Astrocyte of the cerebellum (primary cell): ENCODE data around the gene ABCA1.
"Not testable (repeated sequence)": the region's sequence is repeated elsewhere in the genome, so short reads cannot be mapped to it uniquely, and the experiment has no call there.

Source experiments
- DNase-seq: peaks from one replicate; pipeline ENCODE4 v3.0.0-alpha.2; 2011; ENCODE audit warnings: low read depth
- H3K4me3 ChIP-seq: 2 replicates; pipeline ENCODE4 v1.5.1; 2011; ENCODE audit warnings: mild to moderate bottlenecking, low read depth, low read length, moderate library complexity
- CTCF ChIP-seq: IDR thresholded peaks from 2 replicates; pipeline ENCODE4 v1.5.1; 2012; ENCODE audit warnings: low read length, low read depth, moderate library complexity, mild to moderate bottlenecking; ENCODE audit errors: missing control alignments
- in situ Hi-C: cut with HindIII; loops from 2 replicates; pipeline ENCODE4 v1.10.0; 2017; ENCODE audit warnings: low sequenced_read_pairs

The ABCA1 gene

DNA sequence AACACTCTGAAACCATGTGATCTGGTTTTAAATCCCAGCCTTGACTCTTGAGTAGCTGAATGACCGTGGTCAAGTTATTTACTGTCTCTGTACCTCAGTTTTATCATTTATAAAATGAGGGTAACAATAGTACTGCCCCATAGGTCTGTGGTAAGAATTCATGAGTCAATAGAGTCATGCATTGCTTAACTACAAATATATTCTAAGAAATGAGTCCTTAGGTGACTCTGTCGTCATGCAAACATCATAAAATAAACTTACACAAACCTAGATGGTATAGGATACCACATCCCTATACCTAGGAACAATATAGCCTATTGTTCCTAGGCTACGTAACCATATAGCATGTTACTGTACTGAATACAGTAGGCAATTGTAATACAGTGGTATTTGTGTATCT lies 20.3 kb upstream of the ABCA1 start:
- no peak for TF ChIP-seq CTCF
- in situ Hi-C loops, result no loop called here
- no peak for DNase-seq
- H3K4me3 ChIP-seq, result no peak overlapping the region

DNA sequence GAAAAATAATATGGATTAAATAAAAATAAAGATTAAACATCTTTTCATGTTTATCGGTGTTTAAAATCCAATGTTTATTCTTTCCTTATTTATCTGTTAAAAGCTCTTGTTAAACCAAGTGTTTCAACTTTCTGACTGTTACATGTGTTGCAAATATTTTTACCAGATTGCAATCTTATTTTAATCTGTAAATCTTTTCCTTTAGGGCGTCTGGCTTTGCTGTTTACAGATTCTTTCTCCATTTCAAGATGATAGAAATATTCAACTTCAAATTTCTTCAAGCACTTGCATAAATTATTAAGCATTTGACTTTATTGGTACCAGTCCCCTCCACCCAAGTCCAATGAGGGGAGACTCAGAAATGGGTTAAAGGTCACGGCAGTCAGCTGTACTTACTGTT lies 16.9 kb upstream of the ABCA1 start:
- no peak overlapping the region for H3K4me3 ChIP-seq
- TF ChIP-seq CTCF, result no peak
- DNase-seq, result no peak
- in situ Hi-C loops, result no loop called here

DNA sequence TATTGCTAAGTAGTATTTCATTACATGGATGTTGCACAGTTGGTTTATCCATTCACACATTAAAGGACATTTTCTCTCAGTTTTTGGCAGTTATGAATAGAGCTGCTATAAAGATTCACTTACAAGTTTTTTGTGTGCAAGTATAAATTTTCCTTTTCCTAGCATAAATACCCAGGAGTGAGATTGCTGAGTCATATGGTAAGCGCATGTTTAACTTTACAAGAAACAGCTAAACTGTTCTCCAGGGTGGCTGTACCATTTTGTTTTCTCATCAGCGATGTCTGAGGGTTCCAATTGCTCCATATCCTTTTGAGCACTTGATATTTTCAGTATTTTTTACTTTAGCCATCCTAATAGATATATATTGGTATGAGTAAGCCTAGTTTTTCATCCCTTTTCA lies 16.4 kb upstream of the ABCA1 start:
- no peak for TF ChIP-seq CTCF
- no peak overlapping the region for H3K4me3 ChIP-seq
- in situ Hi-C loops, result no loop called here
- no peak for DNase-seq

GRCh38 chr9:104941597-104941996 lies 13.6 kb upstream of the ABCA1 start:
- no peak for TF ChIP-seq CTCF
- DNase-seq, result no peak
- in situ Hi-C loops, result no loop called here
- H3K4me3 ChIP-seq, result no peak overlapping the region

DNA sequence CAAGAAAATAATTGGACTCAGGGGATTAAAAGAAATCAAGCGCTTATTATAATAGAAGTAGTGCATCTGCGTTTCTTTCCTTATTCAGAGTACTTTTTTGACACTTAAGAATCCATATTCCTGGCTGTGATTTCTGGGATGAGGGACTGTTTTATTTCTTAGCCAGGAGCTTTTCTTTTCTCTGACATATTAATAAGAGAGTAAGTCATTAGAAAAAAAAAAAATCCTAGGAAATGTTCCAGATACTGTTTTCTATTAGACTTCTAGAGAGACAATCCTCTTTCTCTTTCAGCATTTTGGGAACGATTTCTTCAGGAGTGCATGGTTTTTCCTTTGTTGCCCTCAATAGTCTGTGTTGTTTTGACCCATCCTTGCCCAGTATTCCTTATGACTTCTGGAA lies 8.3 kb upstream of the ABCA1 start:
- no peak for DNase-seq
- TF ChIP-seq CTCF, result no peak
- H3K4me3 ChIP-seq, result no peak overlapping the region
- in situ Hi-C loops, result no loop called here

GRCh38 chr9:104935501-104935810 lies 7.5 kb upstream of the ABCA1 start:
- in situ Hi-C loops, H3K4me3 ChIP-seq, DNase-seq: not testable (repeated sequence)

DNA sequence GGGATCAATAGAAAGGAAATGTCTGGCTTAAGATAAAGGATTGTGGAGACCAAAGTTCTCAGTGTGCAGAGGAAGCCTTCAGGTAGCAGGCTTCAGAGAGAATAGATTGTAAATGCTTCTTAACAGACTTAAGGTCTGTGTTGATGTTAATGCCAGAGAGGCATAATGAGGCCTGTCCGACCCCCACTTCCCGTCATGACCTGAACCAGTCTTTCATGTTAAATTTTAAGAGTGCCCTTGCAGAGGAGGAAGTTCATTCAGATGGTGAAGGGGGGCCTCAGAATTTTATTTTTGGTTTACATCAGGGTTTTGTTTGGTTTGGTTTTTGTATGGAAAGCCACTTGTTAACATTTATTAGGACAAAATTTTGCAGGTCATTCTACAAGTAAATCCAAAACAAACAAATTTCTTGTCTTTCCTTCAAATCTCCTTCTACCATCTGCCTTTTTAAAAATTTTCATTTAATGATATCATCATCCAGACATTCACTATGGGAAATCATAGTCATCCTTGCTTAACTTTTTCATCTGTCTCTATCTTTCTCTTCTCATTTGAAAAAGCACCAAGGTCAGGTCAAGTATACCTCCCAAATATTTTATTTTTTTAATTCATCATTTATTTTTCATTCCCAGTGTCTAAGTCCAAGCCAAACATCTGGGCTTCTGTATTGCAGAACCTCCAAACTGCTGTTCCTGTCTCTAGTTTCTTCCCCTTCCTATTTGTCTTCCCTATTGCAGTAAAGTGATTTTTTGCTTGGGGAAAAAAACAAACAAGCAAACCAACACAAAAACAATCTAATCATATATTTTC lies 6.9 kb upstream of the ABCA1 start:
- no peak for DNase-seq
- in situ Hi-C loops, result loop anchor here (5.0 kb wide), 1 partner anchor 73 kb away; no protein-coding TSS in a partner anchor
- H3K4me3 ChIP-seq, result no peak overlapping the region
- TF ChIP-seq CTCF, result no peak

DNA sequence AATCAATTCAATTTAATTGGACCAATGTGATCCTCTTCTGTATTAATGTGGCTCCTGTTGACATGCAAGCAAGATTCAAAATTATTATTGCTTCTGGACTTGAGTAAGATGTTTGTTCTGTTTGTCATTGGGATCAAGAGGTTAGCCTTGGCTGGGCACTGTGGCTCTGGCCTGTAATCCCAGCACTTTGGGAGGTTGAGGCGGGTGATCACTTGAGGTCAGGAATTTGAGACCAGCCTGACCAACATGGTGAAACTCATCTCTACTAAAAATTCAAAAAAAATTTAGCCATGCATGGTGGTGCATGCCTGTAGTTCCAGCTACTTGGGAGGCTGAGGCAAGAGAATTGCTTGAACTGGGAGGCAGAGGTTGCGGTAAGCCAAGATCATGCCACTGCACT lies 5.1 kb upstream of the ABCA1 start:
- in situ Hi-C loops, result loop anchor here (5.0 kb wide), 1 partner anchor 71 kb away; no protein-coding TSS in a partner anchor
- H3K4me3 ChIP-seq, DNase-seq: not testable (repeated sequence)
